ENCODE measurements around the gene PCSK6. TPM values are rescaled to one million over a fixed set of nuclear protein-coding genes. Genes with fewer than 3 reads are reported as not detected.

PCSK6 gene
- total RNA-seq, 1 experiment from 2014 or later: 69.5 TPM

DNA sequence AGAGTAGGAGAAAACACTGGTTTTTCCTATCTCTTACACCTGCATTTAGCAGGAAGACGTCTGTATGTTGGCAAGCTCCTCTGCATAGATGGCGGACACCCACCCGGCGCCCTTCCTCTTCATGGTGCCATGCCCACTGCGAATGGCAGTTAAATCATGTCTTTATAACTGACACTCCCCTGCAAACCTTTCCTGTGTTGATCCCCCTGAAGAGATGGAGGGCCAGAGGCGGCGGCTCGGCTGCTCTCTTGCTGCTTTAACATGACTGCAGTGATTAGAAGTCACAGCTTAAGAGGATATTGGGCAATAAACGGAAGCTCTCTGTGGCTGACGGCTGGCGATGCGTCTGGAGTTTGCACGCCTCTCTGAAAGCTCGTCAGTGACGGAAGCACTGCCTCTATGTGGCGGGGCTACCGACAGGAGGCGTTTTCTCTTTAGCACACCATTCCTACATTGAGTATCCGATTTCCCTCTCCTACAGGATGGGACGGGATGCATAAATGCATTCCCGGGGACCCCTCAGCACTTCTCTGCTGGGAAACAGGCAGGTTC lies 168.9 kb downstream of the PCSK6 start:
- Mint-ChIP-seq H3K36me3 (ENCODE audit: insufficient read depth, unreplicated experiment) (peaks cover 9% of the 10 kb centered on the region), H3K4me3 (ENCODE audit: unreplicated experiment) (no peak overlapping the region), H3K9me3 (ENCODE audit: unreplicated experiment) (no peaks in the 10 kb centered on the region), H3K4me1 (ENCODE audit: low read depth, unreplicated experiment) (peaks cover 6% of the 10 kb centered on the region), H3K27ac (ENCODE audit: unreplicated experiment) (no peak overlapping the region), H3K27me3 (ENCODE audit: insufficient read depth, unreplicated experiment) (no peaks in the 10 kb centered on the region)
- Histone ChIP-seq H3K4me1 (peaks cover 10% of the 10 kb centered on the region), H3K36me3 (ENCODE audit: control insufficient read depth, insufficient read depth, low read length) (no peaks in the 10 kb centered on the region; the same call in 1 of the 2 replicates), H3K27me3 (replicated peaks; ENCODE audit: control insufficient read depth, insufficient read depth, low read length) (no peaks in the 10 kb centered on the region), H3K9me3 (no peaks in the 10 kb centered on the region), H3K4me3 (ENCODE audit: low read depth, low read length) (no peak overlapping the region)
- ChIA-PET CTCF (no interaction called here), POLR2A (no interaction called here)
- intact Hi-C loops (cut with micrococcal nuclease; ENCODE audit: unreplicated experiment): no loop called here
- no peak for DNase-seq
- BruUV-seq (replicated peaks): no TSS peak
- TF ChIP-seq, protein P1, sequence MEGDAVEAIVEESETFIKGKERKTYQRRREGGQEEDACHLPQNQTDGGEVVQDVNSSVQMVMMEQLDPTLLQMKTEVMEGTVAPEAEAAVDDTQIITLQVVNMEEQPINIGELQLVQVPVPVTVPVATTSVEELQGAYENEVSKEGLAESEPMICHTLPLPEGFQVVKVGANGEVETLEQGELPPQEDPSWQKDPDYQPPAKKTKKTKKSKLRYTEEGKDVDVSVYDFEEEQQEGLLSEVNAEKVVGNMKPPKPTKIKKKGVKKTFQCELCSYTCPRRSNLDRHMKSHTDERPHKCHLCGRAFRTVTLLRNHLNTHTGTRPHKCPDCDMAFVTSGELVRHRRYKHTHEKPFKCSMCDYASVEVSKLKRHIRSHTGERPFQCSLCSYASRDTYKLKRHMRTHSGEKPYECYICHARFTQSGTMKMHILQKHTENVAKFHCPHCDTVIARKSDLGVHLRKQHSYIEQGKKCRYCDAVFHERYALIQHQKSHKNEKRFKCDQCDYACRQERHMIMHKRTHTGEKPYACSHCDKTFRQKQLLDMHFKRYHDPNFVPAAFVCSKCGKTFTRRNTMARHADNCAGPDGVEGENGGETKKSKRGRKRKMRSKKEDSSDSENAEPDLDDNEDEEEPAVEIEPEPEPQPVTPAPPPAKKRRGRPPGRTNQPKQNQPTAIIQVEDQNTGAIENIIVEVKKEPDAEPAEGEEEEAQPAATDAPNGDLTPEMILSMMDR (IDR thresholded peaks at IDR 0.05; ENCODE audit: insufficient read depth in 1 of 2, low read depth in 1 of 2, low read length in 1 of 2, severe bottlenecking in 1 of 2, unreplicated experiment in 1 of 2): no peak

DNA sequence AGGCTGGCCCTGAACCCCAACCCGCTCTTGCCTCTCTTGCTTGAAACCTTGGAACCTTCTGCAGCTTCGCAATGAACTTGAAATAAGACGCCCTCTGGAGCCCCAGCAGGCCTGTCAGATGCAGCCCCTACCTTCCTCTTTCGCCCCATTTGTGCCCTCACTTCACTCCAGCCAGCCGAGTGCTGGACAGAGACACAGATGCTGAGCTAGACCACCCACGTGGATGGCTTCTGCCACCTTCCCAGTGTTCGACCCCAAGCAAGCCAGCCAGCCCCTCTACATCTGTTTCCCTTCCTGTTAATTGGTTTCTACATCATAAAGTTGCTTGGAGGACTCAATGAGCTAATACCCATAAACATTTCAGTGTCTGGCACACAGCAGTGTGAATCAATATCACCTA lies 170.7 kb downstream of the PCSK6 start:
- CTCF ChIA-PET: no interaction called here
- H3K27me3 Mint-ChIP-seq (ENCODE audit: insufficient read depth, unreplicated experiment): no peaks in the 10 kb centered on the region
- Histone ChIP-seq H3K9me3 (no peaks in the 10 kb centered on the region), H3K36me3 (ENCODE audit: control insufficient read depth, insufficient read depth, low read length) (no peaks in the 10 kb centered on the region; the same call in 1 of the 2 replicates), H3K4me1 (no peaks in the 10 kb centered on the region), H3K27me3 (replicated peaks; ENCODE audit: control insufficient read depth, insufficient read depth, low read length) (no peaks in the 10 kb centered on the region), H3K4me3 (ENCODE audit: low read depth, low read length) (no peak overlapping the region)
- no peaks in the 10 kb centered on the region for H3K4me1 Mint-ChIP-seq (ENCODE audit: low read depth, unreplicated experiment)
- POLR2A ChIA-PET: no interaction called here
- DNase-seq: no peak
- no TSS peak for BruUV-seq (replicated peaks)
- TF ChIP-seq, protein P1 (IDR thresholded peaks at IDR 0.05; ENCODE audit: insufficient read depth in 1 of 2, low read depth in 1 of 2, low read length in 1 of 2, severe bottlenecking in 1 of 2, unreplicated experiment in 1 of 2): no peak
- no peaks in the 10 kb centered on the region for H3K9me3 Mint-ChIP-seq (ENCODE audit: unreplicated experiment)
- H3K36me3 Mint-ChIP-seq (ENCODE audit: insufficient read depth, unreplicated experiment): peaks cover 9% of the 10 kb centered on the region
- no peak overlapping the region for H3K27ac Mint-ChIP-seq (ENCODE audit: unreplicated experiment)
- intact Hi-C loops (cut with micrococcal nuclease; ENCODE audit: unreplicated experiment): no loop called here
- no peak overlapping the region for H3K4me3 Mint-ChIP-seq (ENCODE audit: unreplicated experiment)

- TF ChIP-seq, protein P1 (IDR thresholded peaks at IDR 0.05; ENCODE audit: insufficient read depth in 1 of 2, low read depth in 1 of 2, low read length in 1 of 2, severe bottlenecking in 1 of 2, unreplicated experiment in 1 of 2): no peak
- Mint-ChIP-seq H3K27ac (ENCODE audit: unreplicated experiment) (no peak overlapping the region), H3K4me3 (ENCODE audit: unreplicated experiment) (no peak overlapping the region), H3K36me3 (ENCODE audit: insufficient read depth, unreplicated experiment) (peaks cover 9% of the 10 kb centered on the region), H3K9me3 (ENCODE audit: unreplicated experiment) (no peaks in the 10 kb centered on the region), H3K27me3 (ENCODE audit: insufficient read depth, unreplicated experiment) (no peaks in the 10 kb centered on the region), H3K4me1 (ENCODE audit: low read depth, unreplicated experiment) (no peaks in the 10 kb centered on the region)
- ChIA-PET CTCF (interaction anchor here (0.5 kb wide), 1 partner anchor 537 kb away, joined by 3 read pairs; no protein-coding TSS in a partner anchor), POLR2A (no interaction called here)
- Histone ChIP-seq H3K36me3 (ENCODE audit: control insufficient read depth, insufficient read depth, low read length) (no peaks in the 10 kb centered on the region), H3K4me1 (no peaks in the 10 kb centered on the region), H3K27me3 (replicated peaks; ENCODE audit: control insufficient read depth, insufficient read depth, low read length) (no peaks in the 10 kb centered on the region), H3K4me3 (ENCODE audit: low read depth, low read length) (no peak overlapping the region), H3K9me3 (no peaks in the 10 kb centered on the region)
- no TSS peak for BruUV-seq (replicated peaks)
- DNase-seq: no peak
- intact Hi-C loops (cut with micrococcal nuclease; ENCODE audit: unreplicated experiment): no loop called here
Observed at GRCh38 chr15:101318147-101318819, 171.2 kb downstream of the PCSK6 start.

Data from Caco-2 (cell line).